K562 (cell line): ENCODE results near the gene C19orf85. TPM values are rescaled to one million over a fixed set of nuclear protein-coding genes. Genes with fewer than 3 reads are reported as not detected.
A peak's percentile ranks its signal among the peaks of the same experiment; 100 is the strongest.

Experiments used
- ATF2 ChIP-seq: sonication (generic); formaldehyde crosslinking; IDR thresholded peaks from 2 replicates; pipeline ENCODE4 v1.8.1; 2022; ENCODE audit warnings: missing genetic modification reagents
- BACH1 ChIP-seq: fragments of 200-800 bp; sonication (Bioruptor generic); IDR thresholded peaks from 2 replicates; pipeline ENCODE4 v1.6.1; 2016; ENCODE audit warnings: missing genetic modification characterization, missing compliant biosample characterization
- ELF1 ChIP-seq: fragments of 200-800 bp; sonication (Bioruptor generic); IDR thresholded peaks from 2 replicates; pipeline ENCODE4 v1.6.1; 2016; ENCODE audit warnings: missing genetic modification characterization, missing compliant biosample characterization
- FOXJ2 ChIP-seq: fragments of 200-800 bp; sonication (Bioruptor generic); IDR thresholded peaks from 2 replicates; pipeline ENCODE4 v1.6.1; 2016; ENCODE audit warnings: missing genetic modification characterization, missing compliant biosample characterization
- GTF2F1 ChIP-seq: IDR thresholded peaks from 2 replicates; pipeline ENCODE4 v1.6.1; 2011; ENCODE audit warnings: low read depth, low read length, improper control_type of control experiment
- HDAC2 ChIP-seq: fragments of 450-650 bp; IDR thresholded peaks from 2 replicates; pipeline ENCODE4 v1.6.1; 2016; ENCODE audit warnings: mild to moderate bottlenecking
- HEY1 ChIP-seq: fragments of 250-450 bp; sonication (Bioruptor Pico); IDR thresholded peaks from 2 replicates; pipeline ENCODE4 v1.5.0; 2020; ENCODE audit warnings: mild to moderate bottlenecking, moderate library complexity, borderline replicate concordance
- HLTF ChIP-seq: fragments of 450-650 bp; IDR thresholded peaks from 2 replicates; pipeline ENCODE4 v1.6.1; 2016
- HMG20A ChIP-seq: fragments of 450-650 bp; formaldehyde crosslinking; conservative IDR thresholded peaks from 2 replicates; pipeline ENCODE4 v1.4.0; 2020; ENCODE audit warnings: mild to moderate bottlenecking, mixed read lengths
- JUND ChIP-seq, 2 experiments: IDR thresholded peaks; 2 replicates in 1 of 2; 3 replicates in 1 of 2; pipeline ENCODE4 v1.6.1; 2011; ENCODE audit warnings: borderline replicate concordance in 2 of 2, low read depth in 2 of 2, low read length in 2 of 2, improper control_type of control experiment in 1 of 2, missing biosample characterization in 1 of 2, missing genetic modification characterization in 1 of 2, missing genetic modification reagents in 1 of 2
- KLF6 ChIP-seq: fragments of 250-450 bp; sonication (Bioruptor Pico); IDR thresholded peaks from 2 replicates; pipeline ENCODE4 v1.4.0; 2020; ENCODE audit warnings: mild to moderate bottlenecking, moderate library complexity, borderline replicate concordance
- MBD2 ChIP-seq: sonication (generic); IDR thresholded peaks from 2 replicates; pipeline ENCODE4 v1.6.1; 2016; ENCODE audit warnings: low read depth, borderline replicate concordance
- NFE2L1 ChIP-seq: fragments of 450-650 bp; IDR thresholded peaks from 2 replicates; pipeline ENCODE4 v1.6.1; 2016; ENCODE audit warnings: missing genetic modification characterization, low read depth, mild to moderate bottlenecking, missing compliant biosample characterization, moderate library complexity, borderline replicate concordance
- NUFIP1 ChIP-seq: fragments of 450-650 bp; IDR thresholded peaks from 2 replicates; pipeline ENCODE4 v1.6.1; 2018; ENCODE audit not compliant: partially characterized antibody
- PKNOX1 ChIP-seq: fragments of 450-650 bp; IDR thresholded peaks from 2 replicates; pipeline ENCODE4 v1.6.1; 2016
- STAT5B ChIP-seq: fragments of 250-450 bp; sonication (Bioruptor Pico); IDR thresholded peaks from 2 replicates; pipeline ENCODE4 v1.8.0; 2021; ENCODE audit warnings: mild to moderate bottlenecking, inconsistent platforms
- TAL1 ChIP-seq: fragments of 450-650 bp; IDR thresholded peaks from 2 replicates; pipeline ENCODE4 v1.6.1; 2016; ENCODE audit warnings: mild to moderate bottlenecking
- TEAD1 ChIP-seq, 2 experiments: fragments of 450-650 bp in 1 of 2; sonication (generic) in 1 of 2; formaldehyde crosslinking; IDR thresholded peaks; 2 replicates each; pipeline versions ENCODE4 v1.4.0 to v1.8.0; 2020 to 2022; ENCODE audit warnings: mild to moderate bottlenecking in 2 of 2, missing genetic modification reagents in 1 of 2
- ZBTB43 ChIP-seq: sonication (generic); formaldehyde crosslinking; IDR thresholded peaks from 2 replicates; pipeline ENCODE4 v1.8.0; 2023; ENCODE audit warnings: mild to moderate bottlenecking, missing genetic modification reagents
- ZFX ChIP-seq: sonication (generic); formaldehyde crosslinking; IDR thresholded peaks from 2 replicates; pipeline ENCODE4 v1.8.0; 2022; ENCODE audit warnings: mild to moderate bottlenecking, missing genetic modification reagents, moderate library complexity
- ZNF232 ChIP-seq: sonication (generic); formaldehyde crosslinking; IDR thresholded peaks from 2 replicates; pipeline ENCODE4 v1.8.0; 2022; ENCODE audit warnings: mild to moderate bottlenecking, missing genetic modification reagents
- ZNF263 ChIP-seq: sonication (generic); formaldehyde crosslinking; IDR thresholded peaks from 2 replicates; pipeline ENCODE4 v1.8.0; 2022; ENCODE audit warnings: mild to moderate bottlenecking, missing genetic modification reagents, borderline replicate concordance
- ZNF79 ChIP-seq: fragments of 250-450 bp; sonication (Bioruptor Pico); IDR thresholded peaks from 2 replicates; pipeline ENCODE4 v1.4.0; 2020; ENCODE audit warnings: low read depth, mild to moderate bottlenecking, moderate library complexity
- polyA plus RNA-seq, 8 experiments: library from polyadenylated mRNA; depleted of rRNA in 4 of 8; stranded (reverse) in 5 of 8; unstranded in 3 of 8; fragments of >200 nt; fragmentation: Nextera tagmentation in 2 of 8; fragmentation: Illumina TruSeq in 1 of 8; extraction: Ambion mirVana in 2 of 8; extraction: Trizol in 1 of 8; gene quantifications; 2 replicates each; pipeline versions ENCODE4 v1.2.1 to v1.2.3, GENCODE V29; 2011 to 2014; ENCODE audit warnings: inconsistent platforms in 1 of 8, missing spikeins in 1 of 8
- total RNA-seq, 7 experiments: library from RNA; depleted of rRNA in 6 of 7; stranded (reverse); fragments of >200 nt in 6 of 7; fragmentation: Illumina TruSeq in 2 of 7; extraction: Trizol in 2 of 7; gene quantifications; 2 replicates each; pipeline versions ENCODE4 v1.2.1 to v1.2.3, GENCODE V29; 2011 to 2021; ENCODE audit warnings: low replicate concordance in 1 of 7

The C19orf85 gene
- total and polyA plus RNA-seq, 9 of the 15 experiments (the other 6 are each of a cell fraction or from before 2014, with no cell fraction given): not detected

GRCh38 chr19:55461259-55461973 is 3.1 kb downstream of the C19orf85 start, which contains the start of gene ISOC2 (continued):
- no peak for TF ChIP-seq HEY1
- TF ChIP-seq ZNF232 (CRISPR knock-in tag): no peak
- TF ChIP-seq STAT5B: no peak
- no peak for TF ChIP-seq FOXJ2 (tag)
- TF ChIP-seq ATF2 (CRISPR knock-in tag): no peak
- peak; percentile 93 for TF ChIP-seq ELF1
- peak in 1 of 2 experiments; percentile 67; a peak in 1 of 4 replicates for TF ChIP-seq TEAD1 (CRISPR knock-in tag; IDR thresholded peaks at IDR 0.05)
- no peak for TF ChIP-seq ZNF263 (CRISPR knock-in tag)
- TF ChIP-seq BACH1 (tag): no peak
- TF ChIP-seq JUND (IDR thresholded peaks at IDR 0.05; ENCODE audit: borderline replicate concordance, low read depth, low read length): peak; percentile 49; the same call in 1 of the 2 replicates
- TF ChIP-seq JUND (tag; IDR thresholded peaks at IDR 0.05; ENCODE audit: borderline replicate concordance, low read depth, low read length): no peak
- TF ChIP-seq KLF6: no peak
- TF ChIP-seq MBD2: peak; percentile 98
- peak; percentile 100 for TF ChIP-seq PKNOX1
- peak; percentile 11; the same call in 1 of the 2 replicates for TF ChIP-seq GTF2F1
- peak; percentile 74 for TF ChIP-seq ZFX (CRISPR knock-in tag)
- no peak for TF ChIP-seq ZBTB43 (CRISPR knock-in tag)
- TF ChIP-seq HMG20A: no peak
- peak; percentile 97 for TF ChIP-seq HDAC2
- no peak for TF ChIP-seq TAL1
- no peak for TF ChIP-seq NFE2L1 (tag)
- TF ChIP-seq ZNF79: no peak
- peak; percentile 50; the same call in 1 of the 2 replicates for TF ChIP-seq HLTF
- no peak for TF ChIP-seq NUFIP1
